Liver (tissue), 3 donors: Measurements from ENCODE around the gene RNF168.

Experiments
- EGR1 ChIP-seq, 2 donors: IDR thresholded peaks; 2 replicates each; pipeline ENCODE4 v1.6.1; 2016 to 2018; ENCODE audit warnings: antibody characterized with exemption in 2 of 2, low read depth in 2 of 2
- GABPA ChIP-seq, 2 donors: IDR thresholded peaks in 1 of 2; conservative IDR thresholded peaks in 1 of 2; 2 replicates each; pipeline ENCODE4 v1.6.1; 2016; ENCODE audit warnings: antibody characterized with exemption in 2 of 2, mild to moderate bottlenecking in 1 of 2, moderate library complexity in 1 of 2
- HNF4A ChIP-seq, 2 donors: conservative IDR thresholded peaks; 2 replicates each; pipeline ENCODE4 v1.6.1; 2016; ENCODE audit warnings: antibody characterized with exemption in 2 of 2, mild to moderate bottlenecking in 2 of 2
- HNF4G ChIP-seq: IDR thresholded peaks from 2 replicates; pipeline ENCODE4 v1.6.1; 2016; ENCODE audit warnings: antibody characterized with exemption
- JUND ChIP-seq, 2 donors: IDR thresholded peaks; 2 replicates each; pipeline ENCODE4 v1.6.1; 2016; ENCODE audit warnings: antibody characterized with exemption in 2 of 2
- NR2F2 ChIP-seq: IDR thresholded peaks from 2 replicates; pipeline ENCODE4 v1.6.1; 2016; ENCODE audit warnings: antibody characterized with exemption
- RAD21 ChIP-seq, 2 donors: IDR thresholded peaks; 2 replicates each; pipeline ENCODE4 v1.6.1; 2016; ENCODE audit warnings: antibody characterized with exemption in 2 of 2, mild to moderate bottlenecking in 2 of 2
- TAF1 ChIP-seq: conservative IDR thresholded peaks from 2 replicates; pipeline ENCODE4 v1.6.1; 2016; ENCODE audit warnings: antibody characterized with exemption, mild to moderate bottlenecking
- YY1 ChIP-seq: IDR thresholded peaks from 2 replicates; pipeline ENCODE4 v1.6.1; 2016; ENCODE audit warnings: antibody characterized with exemption, mild to moderate bottlenecking
- TF ChIP-seq, protein P1 (sequence below): fragments of 150-350 bp; IDR thresholded peaks from 2 replicates; pipeline ENCODE4 v1.5.1; 2017; ENCODE audit warnings: improper control_type of control experiment, low read depth, low read length; ENCODE audit not compliant: missing input control
- TF ChIP-seq, protein P2 (sequence below): IDR thresholded peaks from 2 replicates; pipeline ENCODE4 v1.6.1; 2016; ENCODE audit warnings: antibody characterized with exemption, mild to moderate bottlenecking
- TF ChIP-seq, protein P3 (sequence below): IDR thresholded peaks from 2 replicates; pipeline ENCODE4 v1.6.1; 2016; ENCODE audit warnings: antibody characterized with exemption
- TF ChIP-seq, protein P4 (sequence below): IDR thresholded peaks from 2 replicates; pipeline ENCODE4 v1.6.1; 2016; ENCODE audit warnings: antibody characterized with exemption
- TF ChIP-seq, protein P5 (sequence below): IDR thresholded peaks from 2 replicates; pipeline ENCODE4 v1.6.1; 2016; ENCODE audit warnings: antibody characterized with exemption
- donor health status: healthy.
- donor health status: healthy.

DNA sequence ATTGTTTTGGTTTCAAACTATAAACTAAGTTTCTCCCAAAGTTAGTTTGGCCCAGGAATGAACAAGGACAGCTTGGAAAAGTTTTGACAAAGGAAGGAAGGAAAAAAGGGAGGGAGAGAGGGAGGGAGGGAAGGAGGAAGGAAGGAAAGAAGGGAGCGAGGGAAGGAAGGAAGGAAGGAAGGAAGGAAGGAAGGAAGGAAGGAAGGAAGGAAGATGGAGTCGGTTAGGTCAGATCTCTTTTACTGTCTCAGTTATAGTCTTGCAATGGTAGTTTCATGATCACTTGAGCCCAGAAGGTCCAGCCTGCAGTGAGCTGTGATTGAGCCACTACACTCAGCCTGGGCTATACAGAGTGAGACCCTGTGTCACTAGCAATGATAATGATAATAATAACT lies 59.1 kb downstream of the RNF168 start:
- TF ChIP-seq, protein P1, sequence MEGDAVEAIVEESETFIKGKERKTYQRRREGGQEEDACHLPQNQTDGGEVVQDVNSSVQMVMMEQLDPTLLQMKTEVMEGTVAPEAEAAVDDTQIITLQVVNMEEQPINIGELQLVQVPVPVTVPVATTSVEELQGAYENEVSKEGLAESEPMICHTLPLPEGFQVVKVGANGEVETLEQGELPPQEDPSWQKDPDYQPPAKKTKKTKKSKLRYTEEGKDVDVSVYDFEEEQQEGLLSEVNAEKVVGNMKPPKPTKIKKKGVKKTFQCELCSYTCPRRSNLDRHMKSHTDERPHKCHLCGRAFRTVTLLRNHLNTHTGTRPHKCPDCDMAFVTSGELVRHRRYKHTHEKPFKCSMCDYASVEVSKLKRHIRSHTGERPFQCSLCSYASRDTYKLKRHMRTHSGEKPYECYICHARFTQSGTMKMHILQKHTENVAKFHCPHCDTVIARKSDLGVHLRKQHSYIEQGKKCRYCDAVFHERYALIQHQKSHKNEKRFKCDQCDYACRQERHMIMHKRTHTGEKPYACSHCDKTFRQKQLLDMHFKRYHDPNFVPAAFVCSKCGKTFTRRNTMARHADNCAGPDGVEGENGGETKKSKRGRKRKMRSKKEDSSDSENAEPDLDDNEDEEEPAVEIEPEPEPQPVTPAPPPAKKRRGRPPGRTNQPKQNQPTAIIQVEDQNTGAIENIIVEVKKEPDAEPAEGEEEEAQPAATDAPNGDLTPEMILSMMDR, result no peak
- TF ChIP-seq, protein P2, sequence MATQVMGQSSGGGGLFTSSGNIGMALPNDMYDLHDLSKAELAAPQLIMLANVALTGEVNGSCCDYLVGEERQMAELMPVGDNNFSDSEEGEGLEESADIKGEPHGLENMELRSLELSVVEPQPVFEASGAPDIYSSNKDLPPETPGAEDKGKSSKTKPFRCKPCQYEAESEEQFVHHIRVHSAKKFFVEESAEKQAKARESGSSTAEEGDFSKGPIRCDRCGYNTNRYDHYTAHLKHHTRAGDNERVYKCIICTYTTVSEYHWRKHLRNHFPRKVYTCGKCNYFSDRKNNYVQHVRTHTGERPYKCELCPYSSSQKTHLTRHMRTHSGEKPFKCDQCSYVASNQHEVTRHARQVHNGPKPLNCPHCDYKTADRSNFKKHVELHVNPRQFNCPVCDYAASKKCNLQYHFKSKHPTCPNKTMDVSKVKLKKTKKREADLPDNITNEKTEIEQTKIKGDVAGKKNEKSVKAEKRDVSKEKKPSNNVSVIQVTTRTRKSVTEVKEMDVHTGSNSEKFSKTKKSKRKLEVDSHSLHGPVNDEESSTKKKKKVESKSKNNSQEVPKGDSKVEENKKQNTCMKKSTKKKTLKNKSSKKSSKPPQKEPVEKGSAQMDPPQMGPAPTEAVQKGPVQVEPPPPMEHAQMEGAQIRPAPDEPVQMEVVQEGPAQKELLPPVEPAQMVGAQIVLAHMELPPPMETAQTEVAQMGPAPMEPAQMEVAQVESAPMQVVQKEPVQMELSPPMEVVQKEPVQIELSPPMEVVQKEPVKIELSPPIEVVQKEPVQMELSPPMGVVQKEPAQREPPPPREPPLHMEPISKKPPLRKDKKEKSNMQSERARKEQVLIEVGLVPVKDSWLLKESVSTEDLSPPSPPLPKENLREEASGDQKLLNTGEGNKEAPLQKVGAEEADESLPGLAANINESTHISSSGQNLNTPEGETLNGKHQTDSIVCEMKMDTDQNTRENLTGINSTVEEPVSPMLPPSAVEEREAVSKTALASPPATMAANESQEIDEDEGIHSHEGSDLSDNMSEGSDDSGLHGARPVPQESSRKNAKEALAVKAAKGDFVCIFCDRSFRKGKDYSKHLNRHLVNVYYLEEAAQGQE, result no peak
- TF ChIP-seq HNF4A (conservative IDR thresholded peaks at IDR 0.05) (no peak), TAF1 (no peak), RAD21 (IDR thresholded peaks at IDR 0.05) (no peak), JUND (IDR thresholded peaks at IDR 0.05) (no peak), NR2F2 (no peak), YY1 (no peak), GABPA (IDR thresholded peaks at IDR 0.05 in 1 of 2, conservative IDR thresholded peaks at IDR 0.05 in 1 of 2) (no peak), EGR1 (IDR thresholded peaks at IDR 0.05; ENCODE audit: low read depth in 2 of 2) (no peak), HNF4G (no peak)
- TF ChIP-seq, protein P3, sequence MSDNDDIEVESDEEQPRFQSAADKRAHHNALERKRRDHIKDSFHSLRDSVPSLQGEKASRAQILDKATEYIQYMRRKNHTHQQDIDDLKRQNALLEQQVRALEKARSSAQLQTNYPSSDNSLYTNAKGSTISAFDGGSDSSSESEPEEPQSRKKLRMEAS, result no peak
- TF ChIP-seq, protein P4, sequence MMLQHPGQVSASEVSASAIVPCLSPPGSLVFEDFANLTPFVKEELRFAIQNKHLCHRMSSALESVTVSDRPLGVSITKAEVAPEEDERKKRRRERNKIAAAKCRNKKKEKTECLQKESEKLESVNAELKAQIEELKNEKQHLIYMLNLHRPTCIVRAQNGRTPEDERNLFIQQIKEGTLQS, result no peak
- TF ChIP-seq, protein P5, sequence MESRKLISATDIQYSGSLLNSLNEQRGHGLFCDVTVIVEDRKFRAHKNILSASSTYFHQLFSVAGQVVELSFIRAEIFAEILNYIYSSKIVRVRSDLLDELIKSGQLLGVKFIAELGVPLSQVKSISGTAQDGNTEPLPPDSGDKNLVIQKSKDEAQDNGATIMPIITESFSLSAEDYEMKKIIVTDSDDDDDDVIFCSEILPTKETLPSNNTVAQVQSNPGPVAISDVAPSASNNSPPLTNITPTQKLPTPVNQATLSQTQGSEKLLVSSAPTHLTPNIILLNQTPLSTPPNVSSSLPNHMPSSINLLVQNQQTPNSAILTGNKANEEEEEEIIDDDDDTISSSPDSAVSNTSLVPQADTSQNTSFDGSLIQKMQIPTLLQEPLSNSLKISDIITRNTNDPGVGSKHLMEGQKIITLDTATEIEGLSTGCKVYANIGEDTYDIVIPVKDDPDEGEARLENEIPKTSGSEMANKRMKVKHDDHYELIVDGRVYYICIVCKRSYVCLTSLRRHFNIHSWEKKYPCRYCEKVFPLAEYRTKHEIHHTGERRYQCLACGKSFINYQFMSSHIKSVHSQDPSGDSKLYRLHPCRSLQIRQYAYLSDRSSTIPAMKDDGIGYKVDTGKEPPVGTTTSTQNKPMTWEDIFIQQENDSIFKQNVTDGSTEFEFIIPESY, result no peak
